T-cell (primary cell): ENCODE measurements around the gene ADAMTSL4. TPM values are rescaled to one million over a fixed set of nuclear protein-coding genes. Genes with fewer than 3 reads are reported as not detected.
"Not testable (repeated sequence)": the region's sequence is repeated elsewhere in the genome, so short reads cannot be mapped to it uniquely, and the experiment has no call there.

Experiments used
- ATAC-seq, 4 experiments: fragments of 200-7000 bp in 3 of 4; fragments of 150-1000 bp in 1 of 4; cut with Tn5 transposase; replicated peaks in 1 of 4; 1 replicate in 3 of 4; 2 replicates in 1 of 4; pipeline ENCODE4 v1.10.0; 2021; ENCODE audit warnings: moderate library complexity in 3 of 4, mild to moderate bottlenecking in 2 of 4, moderate number of reproducible peaks in 1 of 4
- CTCF ChIA-PET, 2 donors: fragments of 300-600 bp; sonication (Branson Sonifier 250); formaldehyde crosslinking; loops; one replicate each; lab custom pipeline; 2022; ENCODE audit warnings: antibody characterized with exemption in 2 of 2; lab: Charles Lee
- POLR2A ChIA-PET, 2 donors: fragments of 300-600 bp; sonication (Branson Sonifier 250); formaldehyde crosslinking; loops; one replicate each; lab custom pipeline; 2022; ENCODE audit warnings: antibody characterized with exemption in 2 of 2; lab: Charles Lee
- DNase-seq, 35 experiments: peaks; one replicate each; pipeline versions ENCODE4 v3.0.0 to v3.0.0-alpha.2; 2013 to 2023
- H3K27ac ChIP-seq: one replicate; pipeline ENCODE4 v1.5.1; 2013; ENCODE audit warnings: low read length
- H3K27me3 ChIP-seq, 2 experiments: replicated peaks in 1 of 2; 1 replicate in 1 of 2; 2 replicates in 1 of 2; pipeline versions ENCODE4 v1.6.1 to v1.7.0; 2013; ENCODE audit warnings: low read length in 1 of 2, mixed read lengths in 1 of 2; ENCODE audit not compliant: control insufficient read depth in 2 of 2, insufficient read depth in 2 of 2; ENCODE audit errors: extremely low read depth in 1 of 2
- H3K36me3 ChIP-seq, 2 donors: 1 replicate in 1 of 2; 2 replicates in 1 of 2; pipeline versions ENCODE4 v1.6.1 to v1.7.0; 2013; ENCODE audit warnings: low read length in 1 of 2; ENCODE audit not compliant: control insufficient read depth in 2 of 2, insufficient read depth in 1 of 2; ENCODE audit errors: extremely low read depth in 1 of 2
- H3K4me1 ChIP-seq, 2 experiments: 1 replicate in 1 of 2; 2 replicates in 1 of 2; pipeline versions ENCODE4 v1.6.1 to v1.7.0; 2013; ENCODE audit warnings: low read length in 2 of 2, mixed read lengths in 1 of 2; ENCODE audit not compliant: insufficient read depth in 2 of 2, control insufficient read depth in 1 of 2; ENCODE audit errors: extremely low read depth in 1 of 2
- H3K4me3 ChIP-seq, 2 donors: 1 replicate in 1 of 2; 2 replicates in 1 of 2; pipeline versions ENCODE4 v1.5.1 to v1.7.0; 2013; ENCODE audit warnings: mild to moderate bottlenecking in 2 of 2, low read length in 1 of 2, moderate library complexity in 1 of 2; ENCODE audit not compliant: control insufficient read depth in 1 of 2; ENCODE audit errors: extremely low read depth in 1 of 2
- H3K9me3 ChIP-seq: 2 replicates; pipeline ENCODE4 v1.7.0; 2013
- H3K27ac Mint-ChIP-seq, 2 donors: one replicate each; pipeline ENCODE4 v1.8.0; 2020 to 2021; ENCODE audit warnings: mild to moderate bottlenecking in 2 of 2, mixed read lengths in 2 of 2
- H3K27me3 Mint-ChIP-seq, 2 donors: one replicate each; pipeline ENCODE4 v1.8.0; 2021 to 2022; ENCODE audit warnings: mixed read lengths in 2 of 2
- H3K36me3 Mint-ChIP-seq: one replicate; pipeline ENCODE4 v1.8.0; 2021; ENCODE audit warnings: mixed read lengths
- H3K4me1 Mint-ChIP-seq, 3 donors: one replicate each; pipeline ENCODE4 v1.8.0; 2020 to 2022; ENCODE audit warnings: mixed read lengths in 3 of 3, mild to moderate bottlenecking in 1 of 3
- H3K4me3 Mint-ChIP-seq, 3 donors: one replicate each; pipeline ENCODE4 v1.8.0; 2020 to 2022; ENCODE audit warnings: mild to moderate bottlenecking in 3 of 3, mixed read lengths in 3 of 3, moderate library complexity in 3 of 3
- H3K9me3 Mint-ChIP-seq, 3 donors: one replicate each; pipeline ENCODE4 v1.8.0; 2020 to 2022; ENCODE audit warnings: mixed read lengths in 3 of 3
- WGBS: methylation state at CpG from one replicate; pipeline ENCODE4 v1.1.5; 2013; ENCODE audit warnings: missing lambda C conversion rate; ENCODE audit not compliant: insufficient coverage; 5-methylcytosine and 5-hydroxymethylcytosine counted together
- total RNA-seq, 35 experiments: library from RNA in 6 of 35; stranded (reverse) in 6 of 35; fragments of 120-200 nt in 1 of 35; gene quantifications; one replicate each; pipeline versions ENCODE4 v1.2.1 to v1.2.4 and lab custom pipeline; 2013 to 2026

Gene ADAMTSL4
- total RNA-seq, 5 donors from 2014 or later (not counting 1 experiment from before 2014, with no cell fraction given) = 0.26 to 0.66 (median 0.49) TPM

- peak overlapping the region; percentile 84 for H3K27ac ChIP-seq
- H3K9me3 ChIP-seq, H3K27me3 Mint-ChIP-seq, H3K9me3 Mint-ChIP-seq, H3K27me3 ChIP-seq: not testable (repeated sequence)
- DNase-seq (peak in 2 of 35 experiments; percentile 26 to 32), ATAC-seq (peak in 1 of 4 experiments; percentile 12)
- 15% methylated on average over 7 of the region's 13 CpGs for WGBS
- Mint-ChIP-seq H3K36me3 (peaks cover 74% of the 10 kb centered on the region), H3K4me1 (peaks cover 66 to 71% (median 68%) of the 10 kb centered on the region in 3 donors), H3K4me3 (peak overlapping the region; percentile 95 to 100 (median 99)), H3K27ac (peak overlapping the region; percentile 98 to 99)
- POLR2A ChIA-PET = interaction anchor here (0.6 to 11.0 kb wide), 4 partner anchors 10 to 123 kb away, joined by 4 to 255 read pairs (median 60); partner anchors contain the start of genes ENSA (in 1 of the 2) and GOLPH3L (in 1 of the 2)
- H3K4me3 ChIP-seq = peak overlapping the region; percentile 35 to 77
- CTCF ChIA-PET = interaction anchor here in 1 of 2 donors (12.6 kb wide), 1 partner anchor 11 kb away, joined by 170 read pairs; no protein-coding TSS in a partner anchor
- H3K4me1 ChIP-seq = peaks cover 56 to 66% of the 10 kb centered on the region in 2 experiments
- H3K36me3 ChIP-seq = peaks cover 4 to 79% of the 10 kb centered on the region in 2 donors
These were observed 24.5 kb downstream of the ADAMTSL4 start for GRCh38 chr1:150573648-150574071.

- H3K4me3 Mint-ChIP-seq = peak overlapping the region; percentile 95 to 100 (median 99)
These were observed 25.3 kb downstream of the ADAMTSL4 start for GRCh38 chr1:150574260-150575071.

GRCh38 chr1:150575072-150575489 lies 25.9 kb downstream of the ADAMTSL4 start:
- peak overlapping the region; percentile 95 to 100 (median 99) for H3K4me3 Mint-ChIP-seq
- ChIA-PET CTCF (interaction anchor here (0.9 to 12.6 kb wide), 4 partner anchors 9 to 46 kb away, joined by 3 to 170 read pairs (median 6); no protein-coding TSS in a partner anchor), POLR2A (interaction anchor here (0.5 to 11.0 kb wide), 8 partner anchors 11 to 141 kb away, joined by 3 to 255 read pairs (median 6); partner anchors contain the start of gene ENSA (in 1 of the 2))
- no peaks in the 10 kb centered on the region for H3K9me3 Mint-ChIP-seq
- peak overlapping the region; percentile 82 for H3K27ac ChIP-seq
- H3K27me3 Mint-ChIP-seq = no peaks in the 10 kb centered on the region
- H3K9me3 ChIP-seq = no peaks in the 10 kb centered on the region
- no peaks in the 10 kb centered on the region for H3K27me3 ChIP-seq
- no peak for ATAC-seq
- peak overlapping the region; percentile 77 to 100 for H3K4me3 ChIP-seq
- peaks cover 4 to 78% of the 10 kb centered on the region in 2 donors for H3K36me3 ChIP-seq
- 0% methylated on average over 1 of the region's 4 CpGs for WGBS
- H3K36me3 Mint-ChIP-seq = peaks cover 75% of the 10 kb centered on the region
- DNase-seq = peak in 1 of 35 experiments; percentile 19
- H3K4me1 Mint-ChIP-seq = peaks cover 55 to 59% (median 58%) of the 10 kb centered on the region in 3 donors
- H3K27ac Mint-ChIP-seq = peak overlapping the region; percentile 96 to 98
- H3K4me1 ChIP-seq = peaks cover 46 to 56% of the 10 kb centered on the region in 2 experiments

More at GRCh38 chr1:150574260-150575071, 25.3 kb downstream of the ADAMTSL4 start:
- H3K36me3 ChIP-seq = peaks cover 4 to 81% of the 10 kb centered on the region in 2 donors
- ATAC-seq = no peak
- POLR2A ChIA-PET = interaction anchor here (0.5 to 11.0 kb wide), 7 partner anchors 10 to 142 kb away, joined by 3 to 255 read pairs (median 6); partner anchors contain the start of genes ENSA (in 1 of the 2) and GOLPH3L (in 1 of the 2)
- CTCF ChIA-PET = interaction anchor here (0.9 to 12.6 kb wide), 3 partner anchors 8 to 14 kb away, joined by 4 to 170 read pairs (median 8); no protein-coding TSS in a partner anchor
- DNase-seq = peak in 1 of 35 experiments; percentile 39
- H3K9me3 ChIP-seq = no peaks in the 10 kb centered on the region
- peak overlapping the region; percentile 42 to 77 for H3K4me3 ChIP-seq
- H3K4me1 ChIP-seq = peaks cover 50 to 58% of the 10 kb centered on the region in 2 experiments
- H3K27ac ChIP-seq = peak overlapping the region; percentile 82
- 8% methylated on average over 4 of the region's 6 CpGs for WGBS
- no peaks in the 10 kb centered on the region for H3K27me3 ChIP-seq
- H3K9me3 Mint-ChIP-seq = no peaks in the 10 kb centered on the region
- H3K27ac Mint-ChIP-seq = peak overlapping the region; percentile 96 to 98
- H3K27me3 Mint-ChIP-seq = no peaks in the 10 kb centered on the region
- peaks cover 80% of the 10 kb centered on the region for H3K36me3 Mint-ChIP-seq
- peaks cover 57 to 63% (median 60%) of the 10 kb centered on the region in 3 donors for H3K4me1 Mint-ChIP-seq

- Mint-ChIP-seq H3K27ac (peak overlapping the region; percentile 96 to 98), H3K4me3 (peak overlapping the region; percentile 95 to 100 (median 99)), H3K9me3 (no peaks in the 10 kb centered on the region), H3K27me3 (no peaks in the 10 kb centered on the region), H3K36me3 (peaks cover 72% of the 10 kb centered on the region), H3K4me1 (peaks cover 55 to 59% (median 58%) of the 10 kb centered on the region in 3 donors)
- DNase-seq = peak in 1 of 35 experiments; percentile 20
- CTCF ChIA-PET = interaction anchor here (0.9 to 12.6 kb wide), 6 partner anchors 8 to 46 kb away, joined by 3 to 170 read pairs (median 4); no protein-coding TSS in a partner anchor
- no peak for ATAC-seq
- POLR2A ChIA-PET = interaction anchor here (0.6 to 11.0 kb wide), 11 partner anchors 8 to 688 kb away, joined by 4 to 255 read pairs (median 6); partner anchors contain the start of genes ENSA (in 1 of the 2) and GOLPH3L (in 1 of the 2)
- Histone ChIP-seq H3K36me3 (peaks cover 4 to 74% of the 10 kb centered on the region in 2 donors), H3K4me1 (peaks cover 41 to 55% of the 10 kb centered on the region in 2 experiments), H3K9me3 (no peaks in the 10 kb centered on the region), H3K27me3 (no peaks in the 10 kb centered on the region), H3K4me3 (peak overlapping the region; percentile 77 to 100), H3K27ac (peak overlapping the region; percentile 82)
- WGBS = no CpG with 5 or more reads among the region's 1 CpG
These were observed 26.5 kb downstream of the ADAMTSL4 start for GRCh38 chr1:150575518-150576366.

- Mint-ChIP-seq H3K27me3 (no peaks in the 10 kb centered on the region), H3K4me3 (peak overlapping the region; percentile 95 to 100 (median 99)), H3K9me3 (no peaks in the 10 kb centered on the region), H3K4me1 (peaks cover 53 to 57% (median 56%) of the 10 kb centered on the region in 3 donors), H3K27ac (peak overlapping the region; percentile 96 to 98), H3K36me3 (peaks cover 68% of the 10 kb centered on the region)
- ChIA-PET CTCF (interaction anchor here (0.9 to 12.6 kb wide), 6 partner anchors 9 to 46 kb away, joined by 3 to 170 read pairs (median 4); no protein-coding TSS in a partner anchor), POLR2A (interaction anchor here (0.6 to 11.0 kb wide), 13 partner anchors 8 to 689 kb away, joined by 3 to 255 read pairs (median 5); partner anchors contain the start of genes ENSA (in 1 of the 2) and GOLPH3L (in 1 of the 2))
- Histone ChIP-seq H3K4me3 (peak overlapping the region; percentile 77 to 100), H3K9me3 (no peaks in the 10 kb centered on the region), H3K4me1 (peaks cover 35 to 49% of the 10 kb centered on the region in 2 experiments), H3K27me3 (no peaks in the 10 kb centered on the region), H3K27ac (peak overlapping the region; percentile 82), H3K36me3 (peaks cover 4 to 68% of the 10 kb centered on the region in 2 donors)
- WGBS = no CpG with 5 or more reads among the region's 4 CpGs
- ATAC-seq (no peak), DNase-seq (peak in 1 of 35 experiments; percentile 13)
These were observed 27.1 kb downstream of the ADAMTSL4 start for GRCh38 chr1:150576367-150576711.
